ENCODE data around the gene USP17L19.
"Not testable (repeated sequence)": the region's sequence is repeated elsewhere in the genome, so short reads cannot be mapped to it uniquely, and the experiment has no call there.

Gene USP17L19

DNA sequence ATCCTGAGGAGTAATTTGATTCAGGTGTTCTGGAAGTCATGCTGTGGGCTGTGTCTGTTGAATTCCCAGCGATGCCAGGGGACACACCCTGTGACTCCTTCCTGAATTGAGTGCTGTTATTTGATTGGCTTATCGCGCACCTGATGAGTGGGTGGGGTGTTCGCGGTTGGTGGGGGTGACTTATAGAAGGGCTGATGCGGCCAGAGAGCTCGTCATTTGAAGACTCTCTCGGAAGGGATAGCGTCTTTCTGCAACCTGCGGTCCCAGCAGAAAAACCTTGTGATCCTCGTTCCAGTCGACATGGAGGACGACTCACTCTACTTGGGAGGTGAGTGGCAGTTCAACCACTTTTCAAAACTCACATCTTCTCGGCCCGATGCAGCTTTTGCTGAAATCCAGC is 14.1 kb downstream of the USP17L19 start, which contains the start of gene USP17L22:
Gene USP17L22, plus strand, starts transcription at position 301 of the 400 bp plus-strand sequence. Its CDS starts 0 bp downstream, at position 301.
- H3K27me3 ChIP-seq (replicated peaks; ENCODE audit: control insufficient read depth, insufficient read depth, low read length); H3K4me3 ChIP-seq (replicated peaks; ENCODE audit: low read depth, low read length); DNase-seq (ENCODE audit: extremely low read depth, insufficient read length); H3K36me3 ChIP-seq (ENCODE audit: control insufficient read depth, insufficient read depth, low read length): not testable (repeated sequence)

DNA sequence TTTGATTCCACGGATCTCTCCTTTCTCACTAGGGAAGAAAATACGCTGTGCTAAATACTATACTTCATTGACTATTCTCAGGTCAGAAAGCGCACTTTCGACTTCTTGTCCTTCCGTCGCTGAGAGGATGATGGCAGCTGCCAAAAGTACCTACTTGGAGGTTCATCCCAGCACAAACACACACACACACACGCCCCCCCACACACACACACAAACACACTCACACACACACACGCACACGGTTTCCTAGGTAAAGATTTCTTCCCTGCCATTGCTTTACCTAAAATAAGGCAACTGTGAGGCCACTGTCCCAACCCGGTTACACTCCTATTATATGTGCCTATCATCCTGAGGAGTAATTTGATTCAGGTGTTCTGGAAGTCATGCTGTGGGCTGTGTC is 18.5 kb downstream of the USP17L19 start:
- not testable (repeated sequence) for H3K27me3 ChIP-seq (replicated peaks; ENCODE audit: control insufficient read depth, insufficient read depth, low read length); H3K4me3 ChIP-seq (replicated peaks; ENCODE audit: low read depth, low read length); DNase-seq (ENCODE audit: extremely low read depth, insufficient read length); H3K36me3 ChIP-seq (ENCODE audit: control insufficient read depth, insufficient read depth, low read length)
